Upper lobe of left lung (tissue), 6 donors: Measurements from ENCODE around the gene TTPAL. TPM values are rescaled to one million over a fixed set of nuclear protein-coding genes. Genes with fewer than 3 reads are reported as not detected.

Source experiments
- ATAC-seq, 2 donors: fragments of 200-7000 bp; cut with Tn5 transposase; one replicate each; pipeline ENCODE4 v1.9.1; 2022; ENCODE audit warnings: mild to moderate bottlenecking in 2 of 2, moderate library complexity in 2 of 2; ENCODE audit not compliant: low FRiP score in 2 of 2
- DNase-seq, 2 donors: peaks; one replicate each; pipeline ENCODE4 v3.0.0-alpha.2; 2019 to 2020
- H3K27ac ChIP-seq, 4 donors: fragments of 200-600 bp; sonication (generic); one replicate each; pipeline ENCODE4 v1.5.1; 2016 to 2019
- H3K27me3 ChIP-seq, 4 donors: fragments of 200-600 bp; sonication (generic); one replicate each; pipeline ENCODE4 v1.5.1; 2017 to 2019
- H3K36me3 ChIP-seq, 4 donors: fragments of 200-600 bp; sonication (generic); one replicate each; pipeline ENCODE4 v1.5.1; 2016 to 2019
- H3K4me1 ChIP-seq, 4 donors: fragments of 200-600 bp; sonication (generic); one replicate each; pipeline ENCODE4 v1.5.1; 2018 to 2019
- H3K4me3 ChIP-seq, 4 donors: fragments of 200-600 bp; sonication (generic); one replicate each; pipeline ENCODE4 v1.5.1; 2017 to 2019; ENCODE audit warnings: mild to moderate bottlenecking in 2 of 4, moderate library complexity in 1 of 4
- H3K9me3 ChIP-seq, 4 donors: fragments of 200-600 bp; sonication (generic); one replicate each; pipeline ENCODE4 v1.5.1; 2018 to 2019
- CTCF ChIP-seq, 6 experiments: fragments of 450-650 bp in 4 of 6; fragments of 200-600 bp in 2 of 6; sonication (generic) in 2 of 6; IDR thresholded peaks; one replicate each; pipeline ENCODE4 v1.5.1; 2016 to 2019; ENCODE audit warnings: antibody characterized with exemption in 6 of 6
- EP300 ChIP-seq, 4 donors: sonication (generic); formaldehyde crosslinking; IDR thresholded peaks; one replicate each; pipeline ENCODE4 v1.5.1; 2017; ENCODE audit warnings: antibody characterized with exemption in 4 of 4, control low read depth in 2 of 4
- POLR2A ChIP-seq, 4 donors: fragments of 450-650 bp; IDR thresholded peaks; one replicate each; pipeline ENCODE4 v1.5.1; 2016 to 2017; ENCODE audit warnings: antibody characterized with exemption in 4 of 4, mild to moderate bottlenecking in 2 of 4
- POLR2AphosphoS5 ChIP-seq, 2 donors: sonication (generic); formaldehyde crosslinking; IDR thresholded peaks; one replicate each; pipeline ENCODE4 v1.5.1; 2017; ENCODE audit warnings: antibody characterized with exemption in 2 of 2
- WGBS, 2 donors: methylation state at CpG; one replicate each; pipeline ENCODE4 v1.1.5; 2017 to 2018; 5-methylcytosine and 5-hydroxymethylcytosine counted together
- total RNA-seq, 6 donors: library from RNA; depleted of rRNA in 4 of 6; stranded (reverse); fragments of >200 nt in 4 of 6; gene quantifications; one replicate each; pipeline versions ENCODE4 v1.1.0 to v1.2.1, GENCODE V29; 2016 to 2021
- donor health status: DM: no; HTN: no; CAD: no; lungs with moderate emphysema.
- donor health status: DM: no; HTN: yes; CAD: no; lungs with severe emphysema.

Gene TTPAL
- total RNA-seq, 6 donors from 2014 or later: 9.4 to 12.2 (median 10.2) TPM

- H3K27ac ChIP-seq: no peak overlapping the region
- 46 to 67% methylated on average over 4 of the region's 4 CpGs for WGBS, 2 donors
- H3K36me3 ChIP-seq: no peaks in the 10 kb centered on the region
- no peaks in the 10 kb centered on the region for H3K27me3 ChIP-seq
- DNase-seq (no peak), ATAC-seq (no peak)
- H3K9me3 ChIP-seq: no peaks in the 10 kb centered on the region
- H3K4me3 ChIP-seq: no peak overlapping the region
- no peaks in the 10 kb centered on the region for H3K4me1 ChIP-seq
- TF ChIP-seq POLR2A (IDR thresholded peaks at IDR 0.05): no peak
- TF ChIP-seq EP300 (IDR thresholded peaks at IDR 0.05): no peak
- no peak for TF ChIP-seq CTCF (IDR thresholded peaks at IDR 0.05)
- TF ChIP-seq POLR2AphosphoS5 (IDR thresholded peaks at IDR 0.05): no peak
Observed at GRCh38 chr20:44431118-44431501, 44.6 kb upstream of the TTPAL start.

GRCh38 chr20:44431502-44432234 lies 44.0 kb upstream of the TTPAL start:
- ATAC-seq (no peak), DNase-seq (no peak)
- TF ChIP-seq CTCF (IDR thresholded peaks at IDR 0.05) (no peak), EP300 (IDR thresholded peaks at IDR 0.05) (no peak), POLR2A (IDR thresholded peaks at IDR 0.05) (no peak), POLR2AphosphoS5 (IDR thresholded peaks at IDR 0.05) (no peak)
- Histone ChIP-seq H3K27me3 (no peaks in the 10 kb centered on the region), H3K36me3 (no peaks in the 10 kb centered on the region), H3K27ac (no peak overlapping the region), H3K4me1 (no peaks in the 10 kb centered on the region), H3K4me3 (no peak overlapping the region), H3K9me3 (no peaks in the 10 kb centered on the region)
- WGBS, 2 donors: 51 to 57% methylated on average over 9 to 11 of the region's 11 CpGs

GRCh38 chr20:44432618-44433577 lies 42.8 kb upstream of the TTPAL start:
- H3K9me3 ChIP-seq: no peaks in the 10 kb centered on the region
- WGBS, 2 donors: 79 to 84% methylated on average over 8 of the region's 8 CpGs
- no peak overlapping the region for H3K27ac ChIP-seq
- no peak for DNase-seq
- TF ChIP-seq CTCF (IDR thresholded peaks at IDR 0.05) (no peak), POLR2AphosphoS5 (IDR thresholded peaks at IDR 0.05) (no peak), POLR2A (IDR thresholded peaks at IDR 0.05) (no peak), EP300 (IDR thresholded peaks at IDR 0.05) (no peak)
- no peak for ATAC-seq
- no peaks in the 10 kb centered on the region for H3K4me1 ChIP-seq
- H3K36me3 ChIP-seq: no peaks in the 10 kb centered on the region
- no peaks in the 10 kb centered on the region for H3K27me3 ChIP-seq
- no peak overlapping the region for H3K4me3 ChIP-seq

GRCh38 chr20:44433751-44434538 lies 41.7 kb upstream of the TTPAL start:
- Histone ChIP-seq H3K4me3 (no peak overlapping the region), H3K27ac (no peak overlapping the region), H3K9me3 (no peaks in the 10 kb centered on the region), H3K36me3 (no peaks in the 10 kb centered on the region), H3K27me3 (no peaks in the 10 kb centered on the region), H3K4me1 (no peaks in the 10 kb centered on the region)
- TF ChIP-seq EP300 (IDR thresholded peaks at IDR 0.05): no peak
- no peak for TF ChIP-seq POLR2AphosphoS5 (IDR thresholded peaks at IDR 0.05)
- TF ChIP-seq CTCF (IDR thresholded peaks at IDR 0.05): no peak
- TF ChIP-seq POLR2A (IDR thresholded peaks at IDR 0.05): no peak
- WGBS, 2 donors: 69 to 75% methylated on average over 22 to 24 of the region's 24 CpGs
- ATAC-seq (no peak), DNase-seq (no peak)
